ENCODE results near the gene CEP112. TPM values are rescaled to one million over a fixed set of nuclear protein-coding genes. Genes with fewer than 3 reads are reported as not detected.

Gene CEP112
- total and polyA plus RNA-seq, 2 donors (not counting 3 experiments of a cell fraction or from before 2014, with no cell fraction given) = 1.5 to 25.3 TPM

DNA sequence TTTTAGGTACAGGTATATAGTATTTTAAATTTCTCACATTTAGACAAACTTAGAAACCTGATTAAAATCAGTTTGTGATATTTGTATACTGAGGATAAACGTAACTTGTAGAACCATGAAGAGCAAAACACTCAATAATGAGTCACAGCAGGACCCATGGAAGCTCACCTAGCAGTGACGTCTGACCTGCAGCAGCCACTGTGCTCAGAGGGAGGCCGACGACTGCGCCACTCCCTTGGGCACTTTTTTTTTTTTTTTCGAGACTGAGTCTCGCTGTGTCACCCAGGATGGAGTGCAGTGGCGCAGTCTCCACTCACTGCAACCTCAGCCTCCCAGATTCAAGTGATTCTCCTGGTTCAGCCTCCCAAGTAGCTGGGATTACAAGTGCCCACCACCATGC is 524.3 kb downstream of the CEP112 start:
- CTCF ChIA-PET = no interaction called here
- no peak overlapping the region for H3K9ac ChIP-seq (replicated peaks; ENCODE audit: extremely low read depth, insufficient read depth, low read length)
- intact Hi-C loops (cut with micrococcal nuclease) = no loop called here

DNA sequence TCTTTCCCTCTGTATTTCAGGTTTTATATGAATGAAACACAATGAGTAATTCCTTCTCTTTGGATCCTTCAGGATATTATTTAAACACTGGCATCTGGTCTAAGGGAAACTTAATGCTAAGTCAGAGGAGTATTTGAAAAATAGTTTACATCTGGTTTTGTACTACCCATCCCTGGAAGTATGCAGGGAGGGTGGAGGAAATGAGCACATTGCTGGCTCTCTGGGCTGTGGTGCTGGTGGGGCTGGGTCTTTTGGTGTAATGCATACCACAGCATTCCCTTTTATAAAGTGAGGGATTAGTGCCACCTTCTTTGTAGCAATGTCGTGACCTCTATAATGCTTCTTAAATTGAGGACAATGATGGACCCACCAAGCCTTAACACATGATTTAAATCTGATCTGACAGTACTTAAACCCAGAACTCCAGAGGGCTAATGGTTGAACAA is 525.0 kb downstream of the CEP112 start:
- Histone ChIP-seq H3K9ac (replicated peaks; ENCODE audit: extremely low read depth, insufficient read depth, low read length) (no peak overlapping the region), H3K79me2 (ENCODE audit: control insufficient read depth, insufficient read depth, low read length) (no peaks in the 10 kb centered on the region), H3K9me3 (replicated peaks; ENCODE audit: control insufficient read depth, insufficient read depth, low read length) (no peaks in the 10 kb centered on the region), H3K4me1 (ENCODE audit: control insufficient read depth, extremely low read depth, insufficient read depth, low read length) (no peaks in the 10 kb centered on the region), H3K4me2 (ENCODE audit: insufficient read depth, low read length) (no peak overlapping the region), H2AFZ (ENCODE audit: low read depth, low read length) (no peak overlapping the region), H3K9me1 (replicated peaks; ENCODE audit: control insufficient read depth, extremely low read depth, insufficient read depth, low read length) (no peaks in the 10 kb centered on the region), H3K27me3 (ENCODE audit: control insufficient read depth in 2 of 2, insufficient read depth in 2 of 2, low read length in 2 of 2) (no peaks in the 10 kb centered on the region), H3K4me3 (replicated peaks in 1 of 3; ENCODE audit: insufficient read depth in 1 of 3, low read depth in 1 of 3, low read length in 3 of 3) (no peak overlapping the region), H3K27ac (ENCODE audit: insufficient read depth, low read depth, low read length) (no peak overlapping the region), H3K36me3 (ENCODE audit: control insufficient read depth in 2 of 2, extremely low read depth in 1 of 2, insufficient read depth in 2 of 2, low read length in 2 of 2) (no peaks in the 10 kb centered on the region), H4K20me1 (replicated peaks; ENCODE audit: control insufficient read depth, extremely low read depth, insufficient read depth, low read length) (no peaks in the 10 kb centered on the region)
- intact Hi-C loops (cut with micrococcal nuclease) = no loop called here
- no TSS peak for BruUV-seq (replicated peaks)
- TF ChIP-seq FOS (IDR thresholded peaks at IDR 0.05; ENCODE audit: borderline replicate concordance, insufficient read depth, low read length) = no peak
- no peak for TF ChIP-seq MYC (IDR thresholded peaks at IDR 0.05; ENCODE audit: low read depth, low read length)
- TF ChIP-seq, protein P1, sequence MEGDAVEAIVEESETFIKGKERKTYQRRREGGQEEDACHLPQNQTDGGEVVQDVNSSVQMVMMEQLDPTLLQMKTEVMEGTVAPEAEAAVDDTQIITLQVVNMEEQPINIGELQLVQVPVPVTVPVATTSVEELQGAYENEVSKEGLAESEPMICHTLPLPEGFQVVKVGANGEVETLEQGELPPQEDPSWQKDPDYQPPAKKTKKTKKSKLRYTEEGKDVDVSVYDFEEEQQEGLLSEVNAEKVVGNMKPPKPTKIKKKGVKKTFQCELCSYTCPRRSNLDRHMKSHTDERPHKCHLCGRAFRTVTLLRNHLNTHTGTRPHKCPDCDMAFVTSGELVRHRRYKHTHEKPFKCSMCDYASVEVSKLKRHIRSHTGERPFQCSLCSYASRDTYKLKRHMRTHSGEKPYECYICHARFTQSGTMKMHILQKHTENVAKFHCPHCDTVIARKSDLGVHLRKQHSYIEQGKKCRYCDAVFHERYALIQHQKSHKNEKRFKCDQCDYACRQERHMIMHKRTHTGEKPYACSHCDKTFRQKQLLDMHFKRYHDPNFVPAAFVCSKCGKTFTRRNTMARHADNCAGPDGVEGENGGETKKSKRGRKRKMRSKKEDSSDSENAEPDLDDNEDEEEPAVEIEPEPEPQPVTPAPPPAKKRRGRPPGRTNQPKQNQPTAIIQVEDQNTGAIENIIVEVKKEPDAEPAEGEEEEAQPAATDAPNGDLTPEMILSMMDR (IDR thresholded peaks at IDR 0.05; ENCODE audit: extremely low read depth in 1 of 2, insufficient read depth in 1 of 2, low read depth in 1 of 2, low read length in 2 of 2) = no peak
- no peak for TF ChIP-seq JUN (IDR thresholded peaks at IDR 0.05; ENCODE audit: borderline replicate concordance, insufficient read depth, insufficient read length, low read depth)
- no peak for TF ChIP-seq EZH2 (IDR thresholded peaks at IDR 0.05; ENCODE audit: borderline replicate concordance, low read depth, low read length, severe bottlenecking)
- TF ChIP-seq POLR2A (IDR thresholded peaks at IDR 0.05; ENCODE audit: low read depth, low read length) = no peak
- TF ChIP-seq GATA2 (IDR thresholded peaks at IDR 0.05; ENCODE audit: insufficient read depth, insufficient read length, low read depth, low read length) = no peak
- TF ChIP-seq POLR2AphosphoS5 (IDR thresholded peaks at IDR 0.05; ENCODE audit: insufficient read depth, low read depth, low read length) = no peak
- TF ChIP-seq, protein P2, sequence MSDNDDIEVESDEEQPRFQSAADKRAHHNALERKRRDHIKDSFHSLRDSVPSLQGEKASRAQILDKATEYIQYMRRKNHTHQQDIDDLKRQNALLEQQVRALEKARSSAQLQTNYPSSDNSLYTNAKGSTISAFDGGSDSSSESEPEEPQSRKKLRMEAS (IDR thresholded peaks at IDR 0.05; ENCODE audit: insufficient read depth, insufficient read length) = no peak
- no peak for FAIRE-seq
- ChIA-PET CTCF (no interaction called here), POLR2A (no interaction called here)
- dilution Hi-C loops (cut with MboI; ENCODE audit: extremely low pct_ligation_motif_present, low sequenced_read_pairs) = no loop called here
- DNase-seq (ENCODE audit: low read depth, low spot score) = no peak

More for the DNA sequence above, 524.3 kb downstream of the CEP112 start:
- FAIRE-seq (no peak), DNase-seq (ENCODE audit: low read depth, low spot score) (no peak)
- Histone ChIP-seq H4K20me1 (replicated peaks; ENCODE audit: control insufficient read depth, extremely low read depth, insufficient read depth, low read length) (no peaks in the 10 kb centered on the region), H3K27me3 (ENCODE audit: control insufficient read depth in 2 of 2, insufficient read depth in 2 of 2, low read length in 2 of 2) (no peaks in the 10 kb centered on the region), H3K9me1 (replicated peaks; ENCODE audit: control insufficient read depth, extremely low read depth, insufficient read depth, low read length) (no peaks in the 10 kb centered on the region), H3K4me3 (replicated peaks in 1 of 3; ENCODE audit: insufficient read depth in 1 of 3, low read depth in 1 of 3, low read length in 3 of 3) (no peak overlapping the region), H3K4me1 (ENCODE audit: control insufficient read depth, extremely low read depth, insufficient read depth, low read length) (no peaks in the 10 kb centered on the region), H3K4me2 (ENCODE audit: insufficient read depth, low read length) (no peak overlapping the region), H3K9me3 (replicated peaks; ENCODE audit: control insufficient read depth, insufficient read depth, low read length) (no peaks in the 10 kb centered on the region), H2AFZ (ENCODE audit: low read depth, low read length) (no peak overlapping the region), H3K27ac (ENCODE audit: insufficient read depth, low read depth, low read length) (no peak overlapping the region), H3K36me3 (ENCODE audit: control insufficient read depth in 2 of 2, extremely low read depth in 1 of 2, insufficient read depth in 2 of 2, low read length in 2 of 2) (no peaks in the 10 kb centered on the region), H3K79me2 (ENCODE audit: control insufficient read depth, insufficient read depth, low read length) (no peaks in the 10 kb centered on the region)
- TF ChIP-seq, protein P1 (IDR thresholded peaks at IDR 0.05; ENCODE audit: extremely low read depth in 1 of 2, insufficient read depth in 1 of 2, low read depth in 1 of 2, low read length in 2 of 2) = no peak
- no peak for TF ChIP-seq GATA2 (IDR thresholded peaks at IDR 0.05; ENCODE audit: insufficient read depth, insufficient read length, low read depth, low read length)
- TF ChIP-seq POLR2A (IDR thresholded peaks at IDR 0.05; ENCODE audit: low read depth, low read length) = no peak
- TF ChIP-seq, protein P2 (IDR thresholded peaks at IDR 0.05; ENCODE audit: insufficient read depth, insufficient read length) = no peak
- TF ChIP-seq EZH2 (IDR thresholded peaks at IDR 0.05; ENCODE audit: borderline replicate concordance, low read depth, low read length, severe bottlenecking) = no peak
- POLR2A ChIA-PET = no interaction called here
- dilution Hi-C loops (cut with MboI; ENCODE audit: extremely low pct_ligation_motif_present, low sequenced_read_pairs) = no loop called here
- BruUV-seq (replicated peaks) = no TSS peak

All from endothelial cell of umbilical vein (primary cell).